IPS DF 6.9 (cell line): ENCODE data around the gene COL18A1.

Experiments
- DNase-seq: peaks from one replicate; pipeline ENCODE4 v3.0.0-alpha.2; 2013; ENCODE audit warnings: low read depth, low spot score
- H3K27ac ChIP-seq: one replicate; pipeline ENCODE4 v1.5.1; 2013; ENCODE audit warnings: low read length, control low read depth
- H3K27me3 ChIP-seq: 2 replicates; pipeline ENCODE4 v1.6.1; 2013; ENCODE audit warnings: mild to moderate bottlenecking, low read length; ENCODE audit not compliant: control insufficient read depth, insufficient read depth
- H3K36me3 ChIP-seq: 2 replicates; pipeline ENCODE4 v1.6.1; 2013; ENCODE audit warnings: low read length; ENCODE audit not compliant: control insufficient read depth, insufficient read depth
- H3K4me1 ChIP-seq: 2 replicates; pipeline ENCODE4 v1.6.1; 2013; ENCODE audit warnings: low read length; ENCODE audit not compliant: control insufficient read depth, insufficient read depth
- H3K4me3 ChIP-seq: 2 replicates; pipeline ENCODE4 v1.5.1; 2013; ENCODE audit warnings: mild to moderate bottlenecking, low read length
- H3K9me3 ChIP-seq: 2 replicates; pipeline ENCODE4 v1.6.1; 2013; ENCODE audit warnings: low read length, inconsistent platforms; ENCODE audit not compliant: control insufficient read depth, insufficient read depth
- WGBS: extraction: QIAGEN DNeasy Blood & Tissue Kit; methylation state at CpG from one replicate; pipeline ENCODE4 v1.1.7; 2013; ENCODE audit warnings: mixed read lengths, missing lambda C conversion rate; ENCODE audit not compliant: insufficient read length, insufficient coverage; 5-methylcytosine and 5-hydroxymethylcytosine counted together

Gene COL18A1

DNA sequence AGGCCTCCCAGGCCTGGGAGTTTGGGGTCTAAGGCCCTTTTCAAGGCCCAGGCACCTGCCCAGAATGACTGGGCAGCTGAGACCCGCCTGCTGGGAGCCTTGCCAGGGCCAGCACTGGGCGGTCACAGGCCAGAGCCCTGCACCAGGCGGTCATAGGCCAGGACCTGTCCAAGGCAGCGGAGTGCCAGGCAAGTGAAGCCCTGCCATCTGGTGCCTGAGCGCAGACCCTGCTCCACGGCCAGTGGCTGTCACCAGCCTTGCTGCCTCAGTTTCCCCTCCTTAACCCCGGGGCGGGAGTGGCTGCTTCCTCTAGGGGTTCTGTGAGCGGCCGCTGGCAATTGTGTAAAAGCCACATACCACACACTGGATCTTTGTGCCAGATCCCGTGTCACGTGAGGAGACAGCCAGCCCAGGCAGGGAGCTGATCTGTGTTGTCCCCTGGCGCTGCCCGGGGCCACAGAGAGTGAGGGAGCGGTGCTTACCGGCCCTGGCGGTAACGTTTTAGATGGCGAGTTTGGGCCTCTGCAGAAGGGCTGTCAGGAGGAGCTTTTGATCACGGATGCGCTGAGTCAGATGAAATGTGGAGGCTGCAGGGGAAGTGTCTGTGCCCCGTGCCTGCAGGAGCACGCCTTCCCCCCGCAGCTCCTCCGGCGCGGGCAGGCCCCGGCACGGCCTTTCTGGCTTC, 4.6 kb downstream of the COL18A1 start:
- peaks cover 25% of the 10 kb centered on the region for H3K4me1 ChIP-seq
- no peaks in the 10 kb centered on the region for H3K27me3 ChIP-seq
- no peak overlapping the region for H3K27ac ChIP-seq
- peaks cover 3% of the 10 kb centered on the region for H3K36me3 ChIP-seq
- H3K9me3 ChIP-seq: no peaks in the 10 kb centered on the region
- no peak for DNase-seq
- WGBS: no CpG with 5 or more reads among the region's 29 CpGs
- H3K4me3 ChIP-seq: no peak overlapping the region

DNA sequence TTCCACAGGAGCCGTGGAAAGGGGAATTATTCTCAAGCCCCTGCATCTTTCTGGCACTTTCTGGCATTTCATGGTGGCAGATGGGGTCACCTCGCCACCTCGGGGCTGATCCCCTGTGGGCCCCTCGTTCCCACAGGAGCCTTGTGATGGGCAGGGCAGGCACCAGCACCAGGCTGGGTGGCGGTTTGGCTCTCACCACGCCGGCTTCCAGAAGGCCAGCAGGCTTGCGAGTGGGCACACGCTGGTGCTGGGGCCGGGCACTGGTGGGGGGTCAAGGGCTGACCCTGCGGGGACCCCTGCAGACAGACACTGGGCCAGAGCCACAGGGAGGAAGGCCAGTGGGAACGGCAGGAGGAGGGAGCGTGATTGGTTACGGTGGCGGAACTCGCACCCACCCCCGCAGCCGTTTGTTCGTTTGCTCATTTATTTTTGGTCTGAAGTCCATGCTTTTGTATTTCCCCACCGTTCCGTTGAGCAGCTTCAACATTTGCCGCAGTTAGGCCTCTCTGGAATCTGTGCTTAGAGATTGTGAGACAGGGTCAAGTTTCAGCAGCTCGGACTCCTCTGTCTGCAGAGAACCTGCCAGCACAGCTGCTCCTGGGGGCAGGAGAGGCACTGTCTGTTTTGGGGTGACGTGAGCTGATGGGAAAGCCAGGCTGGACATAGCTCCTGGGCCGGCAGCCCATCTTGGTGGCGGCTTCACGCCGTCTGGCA, 5.3 kb downstream of the COL18A1 start:
- no peak for DNase-seq
- Histone ChIP-seq H3K4me1 (peaks cover 26% of the 10 kb centered on the region), H3K9me3 (no peaks in the 10 kb centered on the region), H3K36me3 (peaks cover 3% of the 10 kb centered on the region), H3K27ac (no peak overlapping the region), H3K27me3 (no peaks in the 10 kb centered on the region), H3K4me3 (no peak overlapping the region)
- no CpG with 5 or more reads among the region's 28 CpGs for WGBS

DNA sequence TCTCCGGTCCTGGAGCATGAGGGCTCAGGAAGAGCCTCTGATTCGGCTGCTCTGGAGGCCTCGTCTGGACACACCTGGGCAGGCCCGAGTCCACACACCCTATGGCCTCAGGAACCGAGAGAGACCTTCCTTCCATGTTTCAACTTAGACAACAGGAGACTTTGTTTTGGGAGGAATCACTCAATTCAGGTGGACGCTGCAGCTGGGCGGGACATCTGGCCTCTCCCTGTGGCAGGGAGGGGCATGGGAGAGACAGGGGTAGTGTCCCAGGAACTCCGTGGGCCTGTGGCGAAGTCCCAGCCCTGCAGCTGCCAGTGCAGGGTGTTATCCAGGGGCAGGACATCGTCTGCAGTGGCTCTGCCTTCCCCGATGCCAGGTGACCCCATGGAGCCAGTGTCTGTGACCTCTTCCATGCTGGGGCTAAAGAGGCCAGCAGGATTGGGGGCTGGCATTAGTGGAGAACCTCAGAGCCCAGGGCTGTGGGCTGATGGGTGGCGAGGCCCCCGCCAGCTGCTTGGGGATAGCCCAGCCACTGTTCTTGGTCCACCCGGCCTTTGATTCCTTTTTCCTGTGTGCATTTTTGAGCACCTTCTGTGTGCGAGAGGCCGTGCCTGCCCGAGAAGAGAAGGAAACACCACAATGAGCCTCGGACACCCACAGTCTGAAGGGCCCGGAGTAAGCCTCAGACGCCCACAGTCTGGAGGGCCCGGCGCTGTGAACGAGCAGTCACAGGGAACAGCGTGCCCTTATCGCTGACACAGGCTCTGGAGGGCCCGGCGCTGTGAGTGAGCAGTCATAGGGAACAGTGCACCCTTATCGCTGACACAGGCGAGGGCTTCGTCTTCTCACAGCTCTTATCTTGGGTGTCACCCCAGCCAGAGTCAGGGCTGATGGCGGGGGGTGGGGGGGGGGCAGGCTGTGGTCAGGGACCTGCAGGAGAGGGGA, 6.2 kb downstream of the COL18A1 start:
- peaks cover 28% of the 10 kb centered on the region for H3K4me1 ChIP-seq
- H3K36me3 ChIP-seq: peaks cover 3% of the 10 kb centered on the region
- DNase-seq: no peak
- H3K27ac ChIP-seq: no peak overlapping the region
- no CpG with 5 or more reads among the region's 31 CpGs for WGBS
- no peaks in the 10 kb centered on the region for H3K9me3 ChIP-seq
- H3K27me3 ChIP-seq: no peaks in the 10 kb centered on the region
- no peak overlapping the region for H3K4me3 ChIP-seq

DNA sequence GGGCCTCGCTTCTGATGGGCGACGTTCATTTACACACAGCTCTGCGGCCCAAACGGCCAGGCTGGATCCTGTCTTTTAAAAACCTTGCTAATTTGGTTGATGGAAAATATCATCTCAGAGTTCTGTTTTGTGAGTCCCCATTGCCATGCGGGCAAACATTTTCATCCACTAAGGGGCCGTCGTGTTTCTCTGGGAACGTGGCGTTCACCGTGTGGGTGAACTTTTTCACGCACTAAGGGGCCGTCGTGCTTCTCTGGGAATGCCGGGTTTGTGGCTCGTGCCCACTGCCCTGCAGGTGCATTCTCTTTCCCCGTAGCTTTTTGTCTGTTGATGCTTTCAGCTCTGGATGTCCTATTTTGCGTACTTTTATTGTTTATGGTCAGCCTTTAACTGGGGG, 6.8 kb downstream of the COL18A1 start:
- Histone ChIP-seq H3K36me3 (peaks cover 3% of the 10 kb centered on the region), H3K27me3 (no peaks in the 10 kb centered on the region)

DNA sequence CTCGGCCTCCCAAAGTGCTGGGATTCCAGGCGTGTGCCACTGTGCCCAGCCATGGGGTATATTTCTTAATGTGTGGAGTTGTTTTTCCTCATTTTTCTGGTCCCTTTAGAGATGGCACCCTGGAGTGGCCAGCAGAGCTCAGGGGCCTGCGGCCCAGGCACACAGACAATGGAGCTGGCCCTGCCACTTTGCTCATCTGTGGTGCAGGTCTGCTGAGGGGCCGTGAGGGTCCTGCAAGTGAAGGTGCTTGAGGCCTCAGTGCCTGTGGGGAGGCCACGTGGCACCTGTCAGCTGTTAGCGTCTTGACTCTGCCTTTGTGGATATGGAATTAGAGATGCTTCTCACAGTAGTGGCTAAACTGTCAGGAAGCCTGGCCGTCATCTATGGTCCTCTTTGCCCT, 7.5 kb downstream of the COL18A1 start:
- Histone ChIP-seq H3K4me3 (no peak overlapping the region), H3K27me3 (no peaks in the 10 kb centered on the region), H3K27ac (no peak overlapping the region), H3K4me1 (peaks cover 25% of the 10 kb centered on the region), H3K36me3 (peaks cover 3% of the 10 kb centered on the region), H3K9me3 (no peaks in the 10 kb centered on the region)
- no peak for DNase-seq
- WGBS: no CpG with 5 or more reads among the region's 7 CpGs

More for the DNA sequence above, 6.8 kb downstream of the COL18A1 start:
- no peak for DNase-seq
- H3K4me1 ChIP-seq: peaks cover 29% of the 10 kb centered on the region
- no peak overlapping the region for H3K27ac ChIP-seq
- H3K4me3 ChIP-seq: no peak overlapping the region
- no peaks in the 10 kb centered on the region for H3K9me3 ChIP-seq
- no CpG with 5 or more reads among the region's 18 CpGs for WGBS

DNA sequence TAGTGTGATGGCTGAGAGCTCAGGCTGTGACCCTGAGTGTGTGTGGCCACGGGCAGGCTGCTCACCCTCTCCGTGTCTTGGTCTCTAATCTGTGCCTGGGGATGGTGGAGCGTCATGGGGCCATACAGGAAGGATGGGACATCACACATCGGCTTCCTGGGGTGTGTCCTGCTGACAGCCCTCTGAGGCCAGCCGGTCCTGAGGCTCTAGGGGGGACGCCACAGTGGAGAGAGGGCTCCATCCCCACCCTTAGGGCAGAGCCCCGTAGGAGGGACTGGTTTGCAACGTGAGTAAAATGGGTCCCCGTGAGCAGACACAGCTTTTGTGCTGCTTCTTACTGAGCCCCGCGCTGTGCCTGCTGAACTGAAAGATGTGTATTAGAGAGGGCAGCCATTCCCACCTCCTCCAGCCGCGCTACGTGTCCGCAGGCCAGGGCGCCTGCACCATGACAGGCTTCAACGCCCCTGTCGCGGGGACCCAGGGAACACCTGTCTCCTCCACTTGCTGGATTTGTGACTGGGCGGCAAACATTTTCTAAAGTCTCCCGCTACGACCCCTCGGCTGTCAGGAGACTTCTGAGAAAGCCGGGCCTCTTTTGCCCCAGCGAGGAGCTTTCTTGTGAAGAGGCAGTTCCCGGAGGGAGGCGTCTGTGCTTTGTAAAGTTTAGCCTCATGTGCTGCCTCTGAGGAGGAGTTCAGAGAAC, 8.1 kb downstream of the COL18A1 start:
- Histone ChIP-seq H3K4me3 (no peak overlapping the region), H3K4me1 (peaks cover 21% of the 10 kb centered on the region), H3K36me3 (peaks cover 3% of the 10 kb centered on the region), H3K27ac (no peak overlapping the region), H3K9me3 (no peaks in the 10 kb centered on the region), H3K27me3 (no peaks in the 10 kb centered on the region)
- WGBS: no CpG with 5 or more reads among the region's 27 CpGs
- no peak for DNase-seq

DNA sequence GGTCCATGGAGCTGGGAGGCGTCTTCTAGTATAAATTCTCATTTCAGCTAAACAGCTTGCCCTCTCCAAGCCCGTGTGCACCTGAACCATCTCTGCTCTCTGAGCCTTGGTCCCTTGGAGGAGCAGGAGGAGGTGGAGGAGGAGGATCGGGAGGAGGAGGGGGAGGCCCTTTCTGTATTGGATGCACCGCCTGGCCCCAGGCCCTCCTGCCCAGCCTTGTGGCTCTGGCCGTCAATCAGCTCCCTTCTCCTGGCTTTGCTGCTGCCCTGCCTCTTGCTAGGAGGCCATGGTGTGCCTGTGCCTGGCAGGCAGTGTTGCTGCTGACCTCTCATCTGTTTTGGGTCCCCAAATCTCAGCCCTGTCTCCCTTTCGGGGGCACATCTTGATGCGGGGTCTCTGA, 9.0 kb downstream of the COL18A1 start:
- H3K27ac ChIP-seq: no peak overlapping the region
- no peak for DNase-seq
- H3K4me3 ChIP-seq: no peak overlapping the region
- H3K4me1 ChIP-seq: peaks cover 15% of the 10 kb centered on the region
- no peaks in the 10 kb centered on the region for H3K27me3 ChIP-seq
- WGBS: no CpG with 5 or more reads among the region's 7 CpGs
- H3K36me3 ChIP-seq: peaks cover 3% of the 10 kb centered on the region; the same call in 1 of the 2 replicates
- no peaks in the 10 kb centered on the region for H3K9me3 ChIP-seq

DNA sequence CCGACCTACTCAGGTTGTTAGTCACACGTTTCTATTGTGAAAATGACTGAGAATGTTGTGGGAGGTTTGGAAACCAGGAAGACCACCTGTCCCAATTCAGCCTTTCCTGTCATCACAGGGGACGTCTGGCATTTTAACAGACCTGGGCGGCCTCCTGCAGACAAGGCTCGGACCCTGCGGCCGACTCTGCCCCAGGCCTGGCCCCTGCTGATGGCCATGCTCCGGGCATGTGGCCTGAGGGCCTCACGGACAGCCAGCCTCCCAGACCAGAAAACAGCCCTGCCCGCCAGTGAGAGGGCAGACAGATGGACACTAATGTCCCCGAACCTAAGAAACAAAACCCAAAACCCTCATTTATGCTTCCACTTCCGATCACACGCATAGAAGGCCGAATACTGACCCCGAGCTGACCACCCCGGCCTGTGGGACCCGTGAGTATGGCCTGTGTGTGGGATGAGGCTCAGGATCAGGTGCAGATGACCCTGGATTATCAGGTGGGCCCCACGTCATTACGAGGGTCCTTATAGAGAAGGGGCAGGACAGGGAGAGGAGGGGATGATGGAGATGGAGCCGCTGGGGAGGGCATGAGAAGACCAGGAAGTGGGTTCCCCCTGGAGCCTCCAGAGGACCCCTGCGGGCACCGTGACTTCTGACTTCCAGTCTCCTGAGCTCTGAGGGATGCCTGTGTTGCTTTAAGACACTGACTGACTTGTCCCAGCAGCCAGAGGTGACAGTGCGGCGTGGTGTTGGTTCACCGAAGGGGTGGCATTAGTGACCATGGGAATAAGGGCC, 9.6 kb downstream of the COL18A1 start:
- WGBS: no CpG with 5 or more reads among the region's 25 CpGs
- Histone ChIP-seq H3K4me3 (no peak overlapping the region), H3K27ac (no peak overlapping the region), H3K9me3 (no peaks in the 10 kb centered on the region), H3K4me1 (peaks cover 13% of the 10 kb centered on the region), H3K27me3 (no peaks in the 10 kb centered on the region), H3K36me3 (peaks cover 3% of the 10 kb centered on the region; the same call in 1 of the 2 replicates)
- no peak for DNase-seq

DNA sequence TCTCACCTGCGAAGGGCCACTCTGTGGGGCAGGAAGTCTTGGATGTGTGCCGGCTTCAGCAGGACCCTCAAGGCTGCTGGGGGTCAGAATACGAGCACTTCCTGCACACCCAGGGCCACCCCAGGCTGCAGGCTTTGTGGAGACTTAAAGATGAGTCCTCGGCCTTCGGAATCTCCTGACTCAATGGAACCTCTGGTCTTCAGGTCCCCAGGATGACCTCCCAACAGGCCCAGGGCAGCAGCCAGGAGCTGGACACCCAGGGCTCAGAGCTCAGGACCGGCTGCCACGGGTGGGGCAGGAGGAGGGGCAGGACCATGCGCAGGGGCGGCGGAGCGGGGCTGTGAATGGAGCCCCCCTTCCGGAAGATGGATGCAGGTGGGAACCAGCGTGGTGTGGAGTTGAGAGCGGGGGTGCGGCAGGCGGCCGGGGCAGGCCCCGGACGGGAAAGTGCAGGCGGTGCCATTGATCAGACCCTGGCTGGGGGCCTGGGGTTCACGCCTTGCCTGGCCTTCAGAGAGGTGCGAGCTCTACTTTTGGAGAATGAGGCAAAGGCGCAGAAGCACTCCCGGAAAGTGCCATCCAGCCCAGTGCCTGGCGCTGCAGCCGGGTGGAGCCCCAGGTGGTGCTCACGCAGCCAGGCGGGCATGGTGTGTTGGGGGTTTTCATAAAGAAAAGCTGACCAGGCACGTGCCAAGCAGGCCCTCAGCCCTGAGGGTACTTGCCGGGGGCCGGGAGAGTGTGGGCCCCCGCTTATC, 10.4 kb downstream of the COL18A1 start:
- no peak for DNase-seq
- no CpG with 5 or more reads among the region's 32 CpGs for WGBS
- Histone ChIP-seq H3K27me3 (no peaks in the 10 kb centered on the region), H3K27ac (no peak overlapping the region), H3K4me3 (no peak overlapping the region), H3K9me3 (no peaks in the 10 kb centered on the region), H3K4me1 (peaks cover 12% of the 10 kb centered on the region), H3K36me3 (peaks cover 3% of the 10 kb centered on the region; the same call in 1 of the 2 replicates)
